Measurements from ENCODE around the gene LYRM1. TPM values are rescaled to one million over a fixed set of nuclear protein-coding genes. Genes with fewer than 3 reads are reported as not detected.
A peak's percentile ranks its signal among the peaks of the same experiment; 100 is the strongest.

LYRM1 gene
- polyA plus RNA-seq, 4 donors, result 18.1 to 96.5 (median 45.3) TPM

- FAIRE-seq, result no peak
- no peak overlapping the region for H3K4me3 ChIP-seq (ENCODE audit: low read depth in 1 of 3, low read length in 3 of 3)
- peak overlapping the region in 2 of 3 donors; percentile 70 to 85 for H3K27ac ChIP-seq (ENCODE audit: low read depth in 1 of 3, low read length in 2 of 3)
- whole genome bisulfite sequencing, 3 donors, result 25 to 40% (median 30%) methylated on average over 2 of the region's 2 CpGs
- peak; percentile 41 to 56 for DNase-seq
- H3K4me1 ChIP-seq (ENCODE audit: control insufficient read depth in 3 of 3, insufficient read depth in 2 of 3, low read depth in 1 of 3, low read length in 2 of 3), result peaks cover 0 to 18% (median 15%) of the 10 kb centered on the region in 3 donors
- H3K36me3 ChIP-seq (ENCODE audit: control insufficient read depth in 3 of 3, insufficient read depth in 2 of 3, low read depth in 1 of 3, low read length in 3 of 3), result peaks cover 0 to 10% (median 0%) of the 10 kb centered on the region in 3 donors
- no peaks in the 10 kb centered on the region for H3K27me3 ChIP-seq (ENCODE audit: control insufficient read depth in 3 of 3, insufficient read depth in 3 of 3, low read length in 3 of 3)
- no peaks in the 10 kb centered on the region for H3K9me3 ChIP-seq (ENCODE audit: control insufficient read depth in 2 of 2, insufficient read depth in 1 of 2, low read depth in 1 of 2, low read length in 1 of 2)
Measured at GRCh38 chr16:20910781-20911321, 10.3 kb downstream of the LYRM1 start.

- H3K4me1 ChIP-seq (ENCODE audit: control insufficient read depth in 3 of 3, insufficient read depth in 2 of 3, low read depth in 1 of 3, low read length in 2 of 3), result peaks cover 0 to 15% (median 10%) of the 10 kb centered on the region in 3 donors
- H3K4me3 ChIP-seq (ENCODE audit: low read depth in 1 of 3, low read length in 3 of 3), result no peak overlapping the region
- FAIRE-seq, result no peak
- DNase-seq, result no peak
- WGBS, 3 donors, result 53 to 75% (median 57%) methylated on average over 1 of the region's 1 CpG
- H3K27ac ChIP-seq (ENCODE audit: low read depth in 1 of 3, low read length in 2 of 3), result peak overlapping the region in 2 of 3 donors; percentile 70 to 85
- peaks cover 0 to 13% (median 0%) of the 10 kb centered on the region in 3 donors for H3K36me3 ChIP-seq (ENCODE audit: control insufficient read depth in 3 of 3, insufficient read depth in 2 of 3, low read depth in 1 of 3, low read length in 3 of 3)
- no peaks in the 10 kb centered on the region for H3K27me3 ChIP-seq (ENCODE audit: control insufficient read depth in 3 of 3, insufficient read depth in 3 of 3, low read length in 3 of 3)
- H3K9me3 ChIP-seq (ENCODE audit: control insufficient read depth in 2 of 2, insufficient read depth in 1 of 2, low read depth in 1 of 2, low read length in 1 of 2), result no peaks in the 10 kb centered on the region
Measured at GRCh38 chr16:20911361-20911760, 10.8 kb downstream of the LYRM1 start.

GRCh38 chr16:20916289-20916688 lies 15.7 kb downstream of the LYRM1 start:
- Histone ChIP-seq H3K4me3 (ENCODE audit: low read depth in 1 of 3, low read length in 3 of 3) (no peak overlapping the region), H3K27ac (ENCODE audit: low read depth in 1 of 3, low read length in 2 of 3) (no peak overlapping the region), H3K4me1 (ENCODE audit: control insufficient read depth in 3 of 3, insufficient read depth in 2 of 3, low read depth in 1 of 3, low read length in 2 of 3) (peaks cover 0 to 2% (median 1%) of the 10 kb centered on the region in 3 donors), H3K27me3 (ENCODE audit: control insufficient read depth in 3 of 3, insufficient read depth in 3 of 3, low read length in 3 of 3) (no peaks in the 10 kb centered on the region), H3K9me3 (ENCODE audit: control insufficient read depth in 2 of 2, insufficient read depth in 1 of 2, low read depth in 1 of 2, low read length in 1 of 2) (no peaks in the 10 kb centered on the region), H3K36me3 (ENCODE audit: control insufficient read depth in 3 of 3, insufficient read depth in 2 of 3, low read depth in 1 of 3, low read length in 3 of 3) (peaks cover 0 to 29% (median 0%) of the 10 kb centered on the region in 3 donors)
- no peak for FAIRE-seq
- WGBS, 3 donors, result 93 to 98% (median 95%) methylated on average over 10 of the region's 10 CpGs
- no peak for DNase-seq

- H3K4me3 ChIP-seq (ENCODE audit: low read depth in 1 of 3, low read length in 3 of 3), result no peak overlapping the region
- no peak overlapping the region for H3K27ac ChIP-seq (ENCODE audit: low read depth in 1 of 3, low read length in 2 of 3)
- DNase-seq, result no peak
- H3K36me3 ChIP-seq (ENCODE audit: control insufficient read depth in 3 of 3, insufficient read depth in 2 of 3, low read depth in 1 of 3, low read length in 3 of 3), result peaks cover 0 to 30% (median 0%) of the 10 kb centered on the region in 3 donors
- H3K4me1 ChIP-seq (ENCODE audit: control insufficient read depth in 3 of 3, insufficient read depth in 2 of 3, low read depth in 1 of 3, low read length in 2 of 3), result no peaks in the 10 kb centered on the region
- no peaks in the 10 kb centered on the region for H3K27me3 ChIP-seq (ENCODE audit: control insufficient read depth in 3 of 3, insufficient read depth in 3 of 3, low read length in 3 of 3)
- FAIRE-seq, result no peak
- no peaks in the 10 kb centered on the region for H3K9me3 ChIP-seq (ENCODE audit: control insufficient read depth in 2 of 2, insufficient read depth in 1 of 2, low read depth in 1 of 2, low read length in 1 of 2)
- 86 to 100% (median 100%) methylated on average over 3 to 4 of the region's 4 CpGs for WGBS, 3 donors
Measured at GRCh38 chr16:20916942-20917341, 16.4 kb downstream of the LYRM1 start.

- no peak for DNase-seq
- FAIRE-seq, result no peak
- 68 to 76% (median 70%) methylated on average over 4 of the region's 4 CpGs for WGBS, 3 donors
Measured at GRCh38 chr16:20918486-20919239, 18.1 kb downstream of the LYRM1 start.

GRCh38 chr16:20920091-20920490 lies 19.5 kb downstream of the LYRM1 start:
- no peak for FAIRE-seq
- Histone ChIP-seq H3K36me3 (ENCODE audit: control insufficient read depth in 3 of 3, insufficient read depth in 2 of 3, low read depth in 1 of 3, low read length in 3 of 3) (peaks cover 0 to 39% (median 3%) of the 10 kb centered on the region in 3 donors), H3K4me1 (ENCODE audit: control insufficient read depth in 3 of 3, insufficient read depth in 2 of 3, low read depth in 1 of 3, low read length in 2 of 3) (no peaks in the 10 kb centered on the region), H3K9me3 (ENCODE audit: control insufficient read depth in 2 of 2, insufficient read depth in 1 of 2, low read depth in 1 of 2, low read length in 1 of 2) (no peaks in the 10 kb centered on the region), H3K27ac (ENCODE audit: low read depth in 1 of 3, low read length in 2 of 3) (no peak overlapping the region), H3K4me3 (ENCODE audit: low read depth in 1 of 3, low read length in 3 of 3) (no peak overlapping the region), H3K27me3 (ENCODE audit: control insufficient read depth in 3 of 3, insufficient read depth in 3 of 3, low read length in 3 of 3) (no peaks in the 10 kb centered on the region)
- WGBS, 3 donors, result 92 to 96% (median 95%) methylated on average over 5 of the region's 5 CpGs
- no peak for DNase-seq

More at GRCh38 chr16:20918486-20919239, 18.1 kb downstream of the LYRM1 start:
- H3K9me3 ChIP-seq (ENCODE audit: control insufficient read depth in 2 of 2, insufficient read depth in 1 of 2, low read depth in 1 of 2, low read length in 1 of 2), result no peaks in the 10 kb centered on the region
- H3K4me1 ChIP-seq (ENCODE audit: control insufficient read depth in 3 of 3, insufficient read depth in 2 of 3, low read depth in 1 of 3, low read length in 2 of 3), result no peaks in the 10 kb centered on the region
- H3K4me3 ChIP-seq (ENCODE audit: low read depth in 1 of 3, low read length in 3 of 3), result no peak overlapping the region
- H3K27ac ChIP-seq (ENCODE audit: low read depth in 1 of 3, low read length in 2 of 3), result peak overlapping the region in 1 of 3 donors; percentile 17
- peaks cover 0 to 38% (median 0%) of the 10 kb centered on the region in 3 donors for H3K36me3 ChIP-seq (ENCODE audit: control insufficient read depth in 3 of 3, insufficient read depth in 2 of 3, low read depth in 1 of 3, low read length in 3 of 3)
- no peaks in the 10 kb centered on the region for H3K27me3 ChIP-seq (ENCODE audit: control insufficient read depth in 3 of 3, insufficient read depth in 3 of 3, low read length in 3 of 3)

- DNase-seq (no peak), FAIRE-seq (no peak)
- no peak overlapping the region for H3K4me3 ChIP-seq (ENCODE audit: low read depth in 1 of 3, low read length in 3 of 3)
- peaks cover 0 to 37% (median 3%) of the 10 kb centered on the region in 3 donors for H3K36me3 ChIP-seq (ENCODE audit: control insufficient read depth in 3 of 3, insufficient read depth in 2 of 3, low read depth in 1 of 3, low read length in 3 of 3)
- 98 to 100% (median 98%) methylated on average over 2 of the region's 2 CpGs for WGBS, 3 donors
- no peaks in the 10 kb centered on the region for H3K27me3 ChIP-seq (ENCODE audit: control insufficient read depth in 3 of 3, insufficient read depth in 3 of 3, low read length in 3 of 3)
- no peak overlapping the region for H3K27ac ChIP-seq (ENCODE audit: low read depth in 1 of 3, low read length in 2 of 3)
- H3K9me3 ChIP-seq (ENCODE audit: control insufficient read depth in 2 of 2, insufficient read depth in 1 of 2, low read depth in 1 of 2, low read length in 1 of 2), result no peaks in the 10 kb centered on the region
- H3K4me1 ChIP-seq (ENCODE audit: control insufficient read depth in 3 of 3, insufficient read depth in 2 of 3, low read depth in 1 of 3, low read length in 2 of 3), result peaks cover 0 to 2% (median 0%) of the 10 kb centered on the region in 3 donors
Measured at GRCh38 chr16:20920799-20921198, 20.2 kb downstream of the LYRM1 start.

GRCh38 chr16:20923876-20924275 lies 23.3 kb downstream of the LYRM1 start:
- H3K36me3 ChIP-seq (ENCODE audit: control insufficient read depth in 3 of 3, insufficient read depth in 2 of 3, low read depth in 1 of 3, low read length in 3 of 3), result peaks cover 0 to 28% (median 3%) of the 10 kb centered on the region in 3 donors
- 84 to 99% (median 98%) methylated on average over 3 of the region's 3 CpGs for WGBS, 3 donors
- H3K27me3 ChIP-seq (ENCODE audit: control insufficient read depth in 3 of 3, insufficient read depth in 3 of 3, low read length in 3 of 3), result no peaks in the 10 kb centered on the region
- FAIRE-seq (no peak), DNase-seq (no peak)
- H3K9me3 ChIP-seq (ENCODE audit: control insufficient read depth in 2 of 2, insufficient read depth in 1 of 2, low read depth in 1 of 2, low read length in 1 of 2), result no peaks in the 10 kb centered on the region
- no peak overlapping the region for H3K27ac ChIP-seq (ENCODE audit: low read depth in 1 of 3, low read length in 2 of 3)
- peaks cover 0 to 2% (median 0%) of the 10 kb centered on the region in 3 donors for H3K4me1 ChIP-seq (ENCODE audit: control insufficient read depth in 3 of 3, insufficient read depth in 2 of 3, low read depth in 1 of 3, low read length in 2 of 3)
- H3K4me3 ChIP-seq (ENCODE audit: low read depth in 1 of 3, low read length in 3 of 3), result no peak overlapping the region
